H1 (cell line): ENCODE measurements around the gene KCNN4.

Source experiments
- CTCF ChIP-seq, 3 experiments: IDR thresholded peaks; 1 replicate in 2 of 3; 2 replicates in 1 of 3; pipeline versions ENCODE4 v1.5.1 to v1.6.1; 2011; ENCODE audit warnings: low read length in 3 of 3, mild to moderate bottlenecking in 3 of 3, inconsistent platforms in 2 of 3, low read depth in 1 of 3, moderate library complexity in 1 of 3; ENCODE audit not compliant: insufficient read depth in 1 of 3; ENCODE audit errors: control extremely low read depth in 1 of 3
- EZH2 ChIP-seq: fragments of 200-600 bp; sonication (generic); IDR thresholded peaks from 2 replicates; pipeline ENCODE4 v1.7.1; 2012; ENCODE audit warnings: low read depth, mild to moderate bottlenecking, moderate library complexity, low read length, inconsistent platforms; ENCODE audit not compliant: severe bottlenecking
- POLR2A ChIP-seq, 2 experiments: IDR thresholded peaks; 1 replicate in 1 of 2; 2 replicates in 1 of 2; pipeline ENCODE4 v1.6.1; 2011; ENCODE audit warnings: low read depth in 2 of 2, low read length in 2 of 2, mild to moderate bottlenecking in 2 of 2; ENCODE audit errors: control extremely low read depth in 1 of 2
- RFX5 ChIP-seq: IDR thresholded peaks from 2 replicates; pipeline ENCODE4 v1.6.1; 2011; ENCODE audit warnings: low read depth, low read length, improper control_type of control experiment, borderline replicate concordance
- SP1 ChIP-seq: IDR thresholded peaks from 2 replicates; pipeline ENCODE4 v1.6.1; 2011; ENCODE audit warnings: low read depth, low read length
- SP2 ChIP-seq: IDR thresholded peaks from 2 replicates; pipeline ENCODE4 v1.6.1; 2012; ENCODE audit warnings: mild to moderate bottlenecking, low read length, inconsistent platforms
- YY1 ChIP-seq: IDR thresholded peaks from 2 replicates; pipeline ENCODE4 v1.6.1; 2011; ENCODE audit warnings: low read depth, mild to moderate bottlenecking, low read length
- TF ChIP-seq, protein P1 (sequence below): IDR thresholded peaks from 2 replicates; pipeline ENCODE4 v1.6.1; 2011; ENCODE audit warnings: low read length, improper control_type of control experiment
- TF ChIP-seq, protein P2 (sequence below): IDR thresholded peaks from 2 replicates; pipeline ENCODE4 v1.6.1; 2012; ENCODE audit warnings: inconsistent platforms

DNA sequence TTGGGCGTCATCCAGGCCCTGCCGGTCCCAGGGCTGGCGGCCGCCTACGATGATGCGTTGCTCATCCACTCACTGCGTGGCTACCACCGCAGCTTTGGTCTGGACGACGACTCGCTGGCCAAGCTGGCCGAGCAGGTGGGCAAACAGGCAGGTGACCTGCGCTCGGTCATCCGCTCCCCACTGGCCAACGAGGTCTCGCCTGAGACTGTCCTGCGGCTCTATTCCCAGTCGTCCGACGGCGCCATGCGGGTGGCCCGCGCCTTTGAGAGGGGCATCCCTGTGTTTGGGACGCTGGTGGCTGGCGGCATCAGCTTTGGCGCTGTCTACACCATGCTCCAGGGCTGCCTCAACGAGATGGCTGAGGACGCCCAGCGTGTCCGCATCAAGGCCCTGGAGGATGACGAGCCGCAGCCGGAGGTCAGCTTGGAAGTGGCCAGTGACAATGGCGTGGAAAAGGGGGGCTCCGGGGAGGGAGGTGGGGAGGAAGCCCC lies 61.4 kb downstream of the KCNN4 start:
- TF ChIP-seq EZH2 (no peak), YY1 (no peak), POLR2A (IDR thresholded peaks at IDR 0.05; ENCODE audit: control extremely low read depth in 1 of 2, low read depth in 2 of 2, low read length in 2 of 2) (no peak), SP2 (no peak), CTCF (IDR thresholded peaks at IDR 0.05; ENCODE audit: control extremely low read depth in 1 of 3, insufficient read depth in 1 of 3, low read depth in 1 of 3, low read length in 3 of 3) (no peak), RFX5 (no peak), SP1 (no peak)
- TF ChIP-seq, protein P1, sequence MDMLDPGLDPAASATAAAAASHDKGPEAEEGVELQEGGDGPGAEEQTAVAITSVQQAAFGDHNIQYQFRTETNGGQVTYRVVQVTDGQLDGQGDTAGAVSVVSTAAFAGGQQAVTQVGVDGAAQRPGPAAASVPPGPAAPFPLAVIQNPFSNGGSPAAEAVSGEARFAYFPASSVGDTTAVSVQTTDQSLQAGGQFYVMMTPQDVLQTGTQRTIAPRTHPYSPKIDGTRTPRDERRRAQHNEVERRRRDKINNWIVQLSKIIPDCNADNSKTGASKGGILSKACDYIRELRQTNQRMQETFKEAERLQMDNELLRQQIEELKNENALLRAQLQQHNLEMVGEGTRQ = no peak
- TF ChIP-seq, protein P2, sequence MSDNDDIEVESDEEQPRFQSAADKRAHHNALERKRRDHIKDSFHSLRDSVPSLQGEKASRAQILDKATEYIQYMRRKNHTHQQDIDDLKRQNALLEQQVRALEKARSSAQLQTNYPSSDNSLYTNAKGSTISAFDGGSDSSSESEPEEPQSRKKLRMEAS = no peak
